ENCODE measurements around the gene NEURL4. TPM values are rescaled to one million over a fixed set of nuclear protein-coding genes. Genes with fewer than 3 reads are reported as not detected.

NEURL4 gene
- total RNA-seq, 1 donor from 2014 or later: 31.9 TPM

- no peak for TF ChIP-seq CTCF (IDR thresholded peaks at IDR 0.05; ENCODE audit: borderline replicate concordance)
- no peak for DNase-seq
- peaks cover 97% of the 10 kb centered on the region for H3K36me3 ChIP-seq
Measured at GRCh38 chr17:7321466-7321865, 7.7 kb downstream of the NEURL4 start.

GRCh38 chr17:7318121-7318860 lies 10.8 kb downstream of the NEURL4 start:
- intact Hi-C loops (cut with micrococcal nuclease): no loop called here
- DNase-seq: no peak
- no peak for TF ChIP-seq CTCF (IDR thresholded peaks at IDR 0.05; ENCODE audit: borderline replicate concordance)

More at GRCh38 chr17:7321466-7321865, 7.7 kb downstream of the NEURL4 start:
- H3K4me3 ChIP-seq: no peak overlapping the region
- intact Hi-C loops (cut with micrococcal nuclease): no loop called here
- no peaks in the 10 kb centered on the region for H3K4me1 ChIP-seq
- H3K27me3 ChIP-seq (ENCODE audit: low read depth): no peaks in the 10 kb centered on the region
- no peaks in the 10 kb centered on the region for H3K9me3 ChIP-seq (replicated peaks)
- H3K27ac ChIP-seq (replicated peaks): no peak overlapping the region

GRCh38 chr17:7317161-7317803 lies 11.9 kb downstream of the NEURL4 start:
- intact Hi-C loops (cut with micrococcal nuclease): no loop called here
- no peak for TF ChIP-seq CTCF (IDR thresholded peaks at IDR 0.05; ENCODE audit: borderline replicate concordance)
- H3K27ac ChIP-seq (replicated peaks): no peak overlapping the region
- no peak for DNase-seq
- H3K4me3 ChIP-seq: no peak overlapping the region
- H3K36me3 ChIP-seq: peaks cover 83% of the 10 kb centered on the region
- H3K27me3 ChIP-seq (ENCODE audit: low read depth): no peaks in the 10 kb centered on the region
- peaks cover 40% of the 10 kb centered on the region for H3K4me1 ChIP-seq
- no peaks in the 10 kb centered on the region for H3K9me3 ChIP-seq (replicated peaks)

More at GRCh38 chr17:7318121-7318860, 10.8 kb downstream of the NEURL4 start:
- Histone ChIP-seq H3K36me3 (peaks cover 83% of the 10 kb centered on the region), H3K27ac (replicated peaks) (no peak overlapping the region), H3K4me1 (peaks cover 30% of the 10 kb centered on the region), H3K4me3 (no peak overlapping the region), H3K9me3 (replicated peaks) (no peaks in the 10 kb centered on the region), H3K27me3 (ENCODE audit: low read depth) (no peaks in the 10 kb centered on the region)

- H3K4me1 ChIP-seq: peaks cover 53% of the 10 kb centered on the region
- no peaks in the 10 kb centered on the region for H3K27me3 ChIP-seq (ENCODE audit: low read depth)
- peaks cover 83% of the 10 kb centered on the region for H3K36me3 ChIP-seq
- no peak for TF ChIP-seq CTCF (IDR thresholded peaks at IDR 0.05; ENCODE audit: borderline replicate concordance)
- DNase-seq: no peak
- H3K4me3 ChIP-seq: peak overlapping the region; percentile 84
- intact Hi-C loops (cut with micrococcal nuclease): no loop called here
- H3K27ac ChIP-seq (replicated peaks): peak overlapping the region; percentile 97
- H3K9me3 ChIP-seq (replicated peaks): no peaks in the 10 kb centered on the region
Measured at GRCh38 chr17:7315570-7316235, 13.4 kb downstream of the NEURL4 start.

- no peak for TF ChIP-seq CTCF (IDR thresholded peaks at IDR 0.05; ENCODE audit: borderline replicate concordance)
- Histone ChIP-seq H3K27ac (replicated peaks) (peak within 1 kb of the TSS; percentile 97), H3K4me1 (peaks cover 61% of the 10 kb centered on the region), H3K36me3 (peaks cover 83% of the 10 kb centered on the region), H3K9me3 (replicated peaks) (no peaks in the 10 kb centered on the region), H3K27me3 (ENCODE audit: low read depth) (no peaks in the 10 kb centered on the region), H3K4me3 (peak within 1 kb of the TSS; percentile 84)
- peak; percentile 94 for DNase-seq
- intact Hi-C loops (cut with micrococcal nuclease): no loop called here
Measured at GRCh38 chr17:7314719-7315569, 14.2 kb downstream of the NEURL4 start, which contains the start of gene GPS2. Gene GPS2, minus strand, starts transcription at chr17:7315360. Its CDS starts 308 bp downstream, at chr17:7315052.
